HCT116 (cell line): ENCODE results near the gene BABAM2. TPM values are rescaled to one million over a fixed set of nuclear protein-coding genes. Genes with fewer than 3 reads are reported as not detected.
"Not testable (repeated sequence)": the region's sequence is repeated elsewhere in the genome, so short reads cannot be mapped to it uniquely, and the experiment has no call there.

Source experiments
- ATAC-seq: fragments of 200-7000 bp; cut with Tn5 transposase; 2 replicates; pipeline ENCODE4 v1.9.1; 2020; ENCODE audit warnings: mild to moderate bottlenecking, moderate library complexity
- BruUV-seq: library from RNA; stranded (reverse); fragments of 400-500 nt; replicated peaks from 2 replicates; lab custom pipeline; 2021; lab: Mats Ljungman, UMichigan
- CTCF ChIA-PET: fragments of 300-600 bp; sonication (Branson Sonifier 250); formaldehyde crosslinking; loops from one replicate; lab custom pipeline; 2021; ENCODE audit warnings: antibody characterized with exemption; lab: Charles Lee
- POLR2A ChIA-PET: fragments of 300-600, 350-600 bp; sonication (Branson Sonifier 250); formaldehyde crosslinking; loops from one replicate; lab custom pipeline; 2021; ENCODE audit warnings: antibody characterized with exemption; lab: Charles Lee
- RAD21 ChIA-PET, 2 experiments: fragments of 300-600 bp; sonication (Branson Sonifier 250); formaldehyde crosslinking; loops; one replicate each; lab custom pipeline; 2023; ENCODE audit warnings: low total read pairs in 2 of 2; ENCODE audit not compliant: uncharacterized antibody in 2 of 2, unreplicated experiment in 2 of 2, low non-redundant PET in 1 of 2; lab: Charles Lee
- DNase-seq: peaks from one replicate; pipeline ENCODE4 v3.0.0-alpha.2; 2010; ENCODE audit warnings: low read depth, low spot score
- H2AFZ ChIP-seq: fragments of 200-600 bp; shearing (Covaris generic), sonication (generic); 2 replicates; pipeline ENCODE4 v1.6.1; 2017; ENCODE audit warnings: low read depth, mixed run types, mixed read lengths, antibody characterized with exemption, low read length; ENCODE audit not compliant: poor library complexity, severe bottlenecking
- H3K27ac ChIP-seq: 2 replicates; pipeline ENCODE4 v1.5.1; 2012; ENCODE audit warnings: low read depth, low read length
- H3K27me3 ChIP-seq: fragments of 200-600 bp; sonication (generic); 2 replicates; pipeline ENCODE4 v1.6.1; 2016; ENCODE audit warnings: mixed run types, low read length, mixed read lengths; ENCODE audit not compliant: insufficient read depth
- H3K36me3 ChIP-seq, 2 experiments: fragments of 200-500 bp in 1 of 2; fragments of 200-600 bp in 1 of 2; sonication (Bioruptor generic) in 1 of 2; sonication (generic) in 1 of 2; 2 replicates each; pipeline versions ENCODE4 v1.5.1 to v1.6.1; 2014 to 2016; ENCODE audit warnings: low read length in 2 of 2, inconsistent platforms in 1 of 2, mixed read lengths in 1 of 2, mixed run types in 1 of 2; ENCODE audit not compliant: insufficient read depth in 2 of 2, control insufficient read depth in 1 of 2
- H3K4me1 ChIP-seq, 2 experiments: fragments of 200-600 bp in 1 of 2; sonication (generic) in 1 of 2; 2 replicates each; pipeline versions ENCODE4 v1.5.1 to v1.6.1; 2012 to 2017; ENCODE audit warnings: low read length in 2 of 2, inconsistent platforms in 1 of 2, mild to moderate bottlenecking in 1 of 2, mixed read lengths in 1 of 2, mixed run types in 1 of 2, moderate library complexity in 1 of 2; ENCODE audit not compliant: insufficient read depth in 2 of 2, control insufficient read depth in 1 of 2
- H3K4me2 ChIP-seq: fragments of 200-600 bp; sonication (generic); 2 replicates; pipeline ENCODE4 v1.6.1; 2017; ENCODE audit warnings: mixed run types, low read length, mixed read lengths
- H3K4me3 ChIP-seq, 2 experiments: fragments of 200-600 bp in 1 of 2; sonication (generic) in 1 of 2; replicated peaks in 1 of 2; 2 replicates each; pipeline ENCODE4 v1.5.1; 2011 to 2016; ENCODE audit warnings: low read length in 2 of 2, control low read depth in 1 of 2, low read depth in 1 of 2, mild to moderate bottlenecking in 1 of 2, mixed read lengths in 1 of 2, mixed run types in 1 of 2
- H3K79me2 ChIP-seq: fragments of 200-600 bp; sonication (generic); 2 replicates; pipeline ENCODE4 v1.6.1; 2017; ENCODE audit warnings: mild to moderate bottlenecking, mixed run types, low read length, moderate library complexity, mixed read lengths; ENCODE audit not compliant: insufficient read depth
- H3K9ac ChIP-seq: fragments of 200-600 bp; sonication (generic); 2 replicates; pipeline ENCODE4 v1.6.1; 2016; ENCODE audit warnings: low read length, mixed read lengths
- H3K9me2 ChIP-seq: fragments of 200-600 bp; sonication (generic), shearing (Covaris generic); 2 replicates; pipeline ENCODE4 v1.6.1; 2017; ENCODE audit warnings: mixed run types, mild to moderate bottlenecking, moderate library complexity; ENCODE audit not compliant: insufficient read depth
- H3K9me3 ChIP-seq, 2 experiments: fragments of 200-500 bp in 1 of 2; fragments of 200-600 bp in 1 of 2; sonication (Bioruptor generic) in 1 of 2; sonication (generic) in 1 of 2; 2 replicates each; pipeline ENCODE4 v1.6.1; 2014 to 2017; ENCODE audit warnings: low read length in 2 of 2, mixed read lengths in 2 of 2, inconsistent platforms in 1 of 2, low read depth in 1 of 2, mild to moderate bottlenecking in 1 of 2, mixed run types in 1 of 2, moderate library complexity in 1 of 2; ENCODE audit not compliant: control insufficient read depth in 1 of 2, insufficient read depth in 1 of 2
- H4K20me1 ChIP-seq: fragments of 200-600 bp; sonication (generic), shearing (Covaris generic); 2 replicates; pipeline ENCODE4 v1.6.1; 2017; ENCODE audit warnings: mixed run types, mild to moderate bottlenecking, moderate library complexity; ENCODE audit not compliant: insufficient read depth
- CBX3 ChIP-seq: IDR thresholded peaks from 2 replicates; pipeline ENCODE4 v1.6.1; 2012; ENCODE audit warnings: low read depth
- CEBPB ChIP-seq: IDR thresholded peaks from 2 replicates; pipeline ENCODE4 v1.6.1; 2012; ENCODE audit warnings: low read depth
- ELF1 ChIP-seq: IDR thresholded peaks from 2 replicates; pipeline ENCODE4 v1.6.1; 2012; ENCODE audit warnings: low read depth, borderline replicate concordance
- POLR2A ChIP-seq: IDR thresholded peaks from 2 replicates; pipeline ENCODE4 v1.7.0; 2011; ENCODE audit warnings: borderline replicate concordance; ENCODE audit not compliant: insufficient read depth, insufficient read length; ENCODE audit errors: extremely low read depth
- RAD21 ChIP-seq: IDR thresholded peaks from 2 replicates; pipeline ENCODE4 v1.6.1; 2012; ENCODE audit warnings: low read depth, mild to moderate bottlenecking
- SIN3A ChIP-seq: IDR thresholded peaks from 2 replicates; pipeline ENCODE4 v1.6.1; 2012; ENCODE audit warnings: low read depth
- SP1 ChIP-seq: IDR thresholded peaks from 2 replicates; pipeline ENCODE4 v1.6.1; 2012; ENCODE audit warnings: low read depth
- ZNF274 ChIP-seq: fragments of 200-500 bp; sonication (Bioruptor generic); IDR thresholded peaks from 2 replicates; pipeline ENCODE4 v1.6.1; 2014; ENCODE audit warnings: mild to moderate bottlenecking, low read depth, low read length, inconsistent platforms
- intact Hi-C: fragments of 100-400 bp; cut with micrococcal nuclease; formaldehyde crosslinking; loops from 2 replicates; pipeline ENCODE4 v1.10.0; 2022
- total RNA-seq: library from RNA; stranded (reverse); gene quantifications from one replicate; pipeline ENCODE4 v1.2.1, GENCODE V29; 2021; ENCODE audit not compliant: unreplicated experiment
- TF ChIP-seq, protein P1 (sequence below): IDR thresholded peaks from 2 replicates; pipeline ENCODE4 v1.6.1; 2011; ENCODE audit warnings: mild to moderate bottlenecking, low read length, moderate library complexity; ENCODE audit not compliant: insufficient replicate concordance; ENCODE audit errors: extremely low read depth

BABAM2 gene
- total RNA-seq, 1 experiment from 2014 or later = 23.8 TPM

DNA sequence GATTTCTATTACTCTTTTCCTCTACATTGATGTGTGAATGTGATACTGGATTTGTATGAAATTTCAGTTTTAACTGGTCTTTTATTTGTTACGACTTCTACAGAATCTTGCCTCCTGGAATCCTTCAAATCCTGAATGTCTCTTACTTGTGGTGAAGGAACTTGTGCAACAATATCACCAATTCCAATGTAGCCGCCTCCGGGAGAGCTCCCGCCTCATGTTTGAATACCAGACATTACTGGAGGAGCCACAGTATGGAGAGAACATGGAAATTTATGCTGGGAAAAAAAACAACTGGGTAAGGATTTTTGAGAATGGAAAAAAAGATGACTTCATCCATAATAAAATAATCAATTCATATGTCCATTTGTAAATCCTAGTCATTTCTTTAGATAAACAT lies 134.6 kb downstream of the BABAM2 start:
- Histone ChIP-seq H3K4me2 (no peak overlapping the region), H3K27me3 (no peaks in the 10 kb centered on the region), H3K4me3 (no peak overlapping the region), H3K27ac (no peak overlapping the region), H3K36me3 (no peaks in the 10 kb centered on the region), H3K4me1 (no peaks in the 10 kb centered on the region), H3K9me2 (no peaks in the 10 kb centered on the region), H2AFZ (no peak overlapping the region), H4K20me1 (no peaks in the 10 kb centered on the region), H3K9me3 (no peaks in the 10 kb centered on the region)
- ATAC-seq (no peak), DNase-seq (no peak)
- no TSS peak for BruUV-seq
- ChIA-PET CTCF (no interaction called here), POLR2A (no interaction called here)
- no peak for TF ChIP-seq ELF1
- no peak for TF ChIP-seq SIN3A
- TF ChIP-seq POLR2A = no peak
- TF ChIP-seq, protein P1, sequence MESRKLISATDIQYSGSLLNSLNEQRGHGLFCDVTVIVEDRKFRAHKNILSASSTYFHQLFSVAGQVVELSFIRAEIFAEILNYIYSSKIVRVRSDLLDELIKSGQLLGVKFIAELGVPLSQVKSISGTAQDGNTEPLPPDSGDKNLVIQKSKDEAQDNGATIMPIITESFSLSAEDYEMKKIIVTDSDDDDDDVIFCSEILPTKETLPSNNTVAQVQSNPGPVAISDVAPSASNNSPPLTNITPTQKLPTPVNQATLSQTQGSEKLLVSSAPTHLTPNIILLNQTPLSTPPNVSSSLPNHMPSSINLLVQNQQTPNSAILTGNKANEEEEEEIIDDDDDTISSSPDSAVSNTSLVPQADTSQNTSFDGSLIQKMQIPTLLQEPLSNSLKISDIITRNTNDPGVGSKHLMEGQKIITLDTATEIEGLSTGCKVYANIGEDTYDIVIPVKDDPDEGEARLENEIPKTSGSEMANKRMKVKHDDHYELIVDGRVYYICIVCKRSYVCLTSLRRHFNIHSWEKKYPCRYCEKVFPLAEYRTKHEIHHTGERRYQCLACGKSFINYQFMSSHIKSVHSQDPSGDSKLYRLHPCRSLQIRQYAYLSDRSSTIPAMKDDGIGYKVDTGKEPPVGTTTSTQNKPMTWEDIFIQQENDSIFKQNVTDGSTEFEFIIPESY = no peak
- TF ChIP-seq CEBPB = no peak
- TF ChIP-seq ZNF274 = no peak
- TF ChIP-seq SP1 = no peak
- TF ChIP-seq RAD21 = no peak
- no peak for TF ChIP-seq CBX3
- TF ChIP-seq, all 23 proteins: peak for 0
- RAD21 ChIA-PET = interaction anchor here in 1 of 2 experiments (0.7 kb wide), 1 partner anchor 46 kb away, joined by 3 read pairs; no protein-coding TSS in a partner anchor
- intact Hi-C loops = no loop called here
- no peak overlapping the region for H3K9ac ChIP-seq
- H3K79me2 ChIP-seq = 0 out of 2 replicates have a peak, but pooled peaks cover 3% of the 10 kb centered on the region

DNA sequence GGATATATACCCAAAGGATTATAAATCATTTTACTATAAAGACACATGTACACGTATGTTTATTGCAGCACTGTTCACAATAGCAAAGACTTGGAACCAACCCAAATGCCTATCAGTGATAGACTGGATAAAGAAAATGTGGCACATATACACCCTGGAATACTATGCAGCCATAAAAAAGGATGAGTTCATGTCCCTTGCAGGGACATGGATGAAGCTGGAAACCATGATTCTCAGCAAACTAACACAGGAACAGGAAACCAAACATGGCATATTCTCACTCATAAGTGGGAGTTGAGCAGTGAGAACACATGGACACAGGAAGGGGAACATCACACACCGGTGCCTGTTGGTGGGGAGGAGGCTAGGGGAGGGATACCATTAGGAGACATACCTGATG lies 135.7 kb downstream of the BABAM2 start:
- not testable (repeated sequence) for BruUV-seq, H3K27me3 ChIP-seq, H2AFZ ChIP-seq

More for the DNA sequence above, 135.7 kb downstream of the BABAM2 start:
- H3K9me2 ChIP-seq, ATAC-seq, H3K4me1 ChIP-seq, intact Hi-C loops, H3K79me2 ChIP-seq, H3K27ac ChIP-seq, H3K9me3 ChIP-seq, CTCF ChIA-PET, H3K4me2 ChIP-seq, H3K4me3 ChIP-seq, H3K36me3 ChIP-seq, POLR2A ChIA-PET, RAD21 ChIA-PET, H4K20me1 ChIP-seq, DNase-seq, H3K9ac ChIP-seq: not testable (repeated sequence)
